Upper lobe of left lung (tissue), 4 donors: ENCODE results near the gene ZNF407.

Experiments used
- EP300 ChIP-seq, 4 donors: sonication (generic); formaldehyde crosslinking; IDR thresholded peaks; one replicate each; pipeline ENCODE4 v1.5.1; 2017; ENCODE audit warnings: antibody characterized with exemption in 4 of 4, control low read depth in 2 of 4
- POLR2A ChIP-seq, 4 donors: fragments of 450-650 bp; IDR thresholded peaks; one replicate each; pipeline ENCODE4 v1.5.1; 2016 to 2017; ENCODE audit warnings: antibody characterized with exemption in 4 of 4, mild to moderate bottlenecking in 2 of 4
- POLR2AphosphoS5 ChIP-seq, 2 donors: sonication (generic); formaldehyde crosslinking; IDR thresholded peaks; one replicate each; pipeline ENCODE4 v1.5.1; 2017; ENCODE audit warnings: antibody characterized with exemption in 2 of 2
- TF ChIP-seq, protein P1 (sequence below), 6 experiments: fragments of 450-650 bp in 4 of 6; fragments of 200-600 bp in 2 of 6; sonication (generic) in 2 of 6; IDR thresholded peaks; one replicate each; pipeline ENCODE4 v1.5.1; 2016 to 2019; ENCODE audit warnings: antibody characterized with exemption in 6 of 6

DNA sequence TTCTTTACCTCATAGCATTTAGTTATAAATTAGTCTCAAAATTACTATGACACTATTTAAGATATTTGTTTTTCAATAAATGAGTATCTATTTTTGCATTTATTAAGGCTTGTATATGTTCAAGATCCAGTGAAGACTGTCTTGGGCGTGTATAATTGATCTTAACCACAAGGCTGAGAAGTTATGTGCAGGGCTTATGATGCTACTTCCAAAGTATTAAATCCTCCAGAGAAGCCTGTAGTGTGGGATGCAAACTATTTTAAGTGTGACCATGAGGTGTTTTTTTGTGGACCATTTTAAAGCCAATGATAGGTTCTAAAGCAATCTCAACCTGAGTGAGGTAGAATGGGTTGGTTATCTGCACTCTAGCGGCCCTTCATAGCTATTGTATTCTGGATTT is 219.9 kb downstream of the ZNF407 start:
- TF ChIP-seq EP300 (IDR thresholded peaks at IDR 0.05) (no peak), POLR2A (IDR thresholded peaks at IDR 0.05) (no peak), POLR2AphosphoS5 (IDR thresholded peaks at IDR 0.05) (no peak)
- TF ChIP-seq, protein P1, sequence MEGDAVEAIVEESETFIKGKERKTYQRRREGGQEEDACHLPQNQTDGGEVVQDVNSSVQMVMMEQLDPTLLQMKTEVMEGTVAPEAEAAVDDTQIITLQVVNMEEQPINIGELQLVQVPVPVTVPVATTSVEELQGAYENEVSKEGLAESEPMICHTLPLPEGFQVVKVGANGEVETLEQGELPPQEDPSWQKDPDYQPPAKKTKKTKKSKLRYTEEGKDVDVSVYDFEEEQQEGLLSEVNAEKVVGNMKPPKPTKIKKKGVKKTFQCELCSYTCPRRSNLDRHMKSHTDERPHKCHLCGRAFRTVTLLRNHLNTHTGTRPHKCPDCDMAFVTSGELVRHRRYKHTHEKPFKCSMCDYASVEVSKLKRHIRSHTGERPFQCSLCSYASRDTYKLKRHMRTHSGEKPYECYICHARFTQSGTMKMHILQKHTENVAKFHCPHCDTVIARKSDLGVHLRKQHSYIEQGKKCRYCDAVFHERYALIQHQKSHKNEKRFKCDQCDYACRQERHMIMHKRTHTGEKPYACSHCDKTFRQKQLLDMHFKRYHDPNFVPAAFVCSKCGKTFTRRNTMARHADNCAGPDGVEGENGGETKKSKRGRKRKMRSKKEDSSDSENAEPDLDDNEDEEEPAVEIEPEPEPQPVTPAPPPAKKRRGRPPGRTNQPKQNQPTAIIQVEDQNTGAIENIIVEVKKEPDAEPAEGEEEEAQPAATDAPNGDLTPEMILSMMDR (IDR thresholded peaks at IDR 0.05) = no peak
